DOHH2 (cell line): ENCODE measurements around the gene ADAMTS16.

Source experiments
- H3F3A ChIP-seq: fragments of 200-600 bp; sonication (generic), shearing (Covaris generic); 2 replicates; pipeline ENCODE4 v1.6.0; 2016; ENCODE audit warnings: antibody characterized with exemption, mild to moderate bottlenecking; ENCODE audit not compliant: control insufficient read depth, insufficient read depth
- H3K27ac ChIP-seq: fragments of 200-600 bp; sonication (generic); 2 replicates; pipeline ENCODE4 v1.5.1; 2014; ENCODE audit warnings: low read depth, mild to moderate bottlenecking, low read length, moderate library complexity
- H3K27me3 ChIP-seq: fragments of 200-600 bp; sonication (generic); 2 replicates; pipeline ENCODE4 v1.6.1; 2014; ENCODE audit warnings: mild to moderate bottlenecking, low read length, mixed read lengths; ENCODE audit not compliant: control insufficient read depth
- H3K36me3 ChIP-seq: fragments of 200-600 bp; sonication (generic); 2 replicates; pipeline ENCODE4 v1.6.1; 2014; ENCODE audit warnings: mild to moderate bottlenecking, low read length, moderate library complexity, mixed read lengths; ENCODE audit not compliant: control insufficient read depth
- H3K4me1 ChIP-seq: fragments of 200-600 bp; sonication (generic); 2 replicates; pipeline ENCODE4 v1.6.1; 2014; ENCODE audit warnings: mild to moderate bottlenecking, low read length, mixed read lengths; ENCODE audit not compliant: control insufficient read depth
- H3K4me2 ChIP-seq: fragments of 200-600 bp; sonication (generic); 2 replicates; pipeline ENCODE4 v1.6.0; 2014; ENCODE audit warnings: mild to moderate bottlenecking, low read length, moderate library complexity
- H3K4me3 ChIP-seq: fragments of 200-600 bp; sonication (generic); 2 replicates; pipeline ENCODE4 v1.5.1; 2014; ENCODE audit warnings: mild to moderate bottlenecking, low read length, mixed read lengths
- H3K79me2 ChIP-seq: fragments of 200-600 bp; sonication (generic); 2 replicates; pipeline ENCODE4 v1.6.1; 2014; ENCODE audit warnings: mild to moderate bottlenecking, low read length, mixed read lengths; ENCODE audit not compliant: control insufficient read depth
- H3K9me2 ChIP-seq: fragments of 200-600 bp; sonication (generic); replicated peaks from 2 replicates; pipeline ENCODE4 v1.6.1; 2014; ENCODE audit warnings: mild to moderate bottlenecking, low read length, mixed read lengths; ENCODE audit not compliant: control insufficient read depth
- H3K9me3 ChIP-seq: fragments of 200-600 bp; sonication (generic); 2 replicates; pipeline ENCODE4 v1.6.1; 2014; ENCODE audit warnings: antibody characterized with exemption, low read length, mixed read lengths; ENCODE audit not compliant: control insufficient read depth, insufficient read depth
- H4K20me1 ChIP-seq: fragments of 200-600 bp; sonication (generic); 2 replicates; pipeline ENCODE4 v1.6.0; 2014; ENCODE audit warnings: low read depth, mild to moderate bottlenecking, antibody characterized with exemption, low read length, moderate library complexity; ENCODE audit not compliant: control insufficient read depth, insufficient read depth
- EZH2phosphoT487 ChIP-seq: fragments of 200-600 bp; sonication (generic); IDR thresholded peaks from 2 replicates; pipeline ENCODE4 v1.6.1; 2017; ENCODE audit warnings: borderline replicate concordance, mild to moderate bottlenecking, antibody characterized with exemption, low read length, moderate library complexity, mixed read lengths
- TF ChIP-seq, protein P1 (sequence below): fragments of 200-600 bp; sonication (generic); IDR thresholded peaks from one replicate; pipeline ENCODE4 v1.5.1; 2014; ENCODE audit warnings: antibody characterized with exemption, mild to moderate bottlenecking, low read depth, low read length; ENCODE audit not compliant: poor library complexity, severe bottlenecking

The ADAMTS16 gene

DNA sequence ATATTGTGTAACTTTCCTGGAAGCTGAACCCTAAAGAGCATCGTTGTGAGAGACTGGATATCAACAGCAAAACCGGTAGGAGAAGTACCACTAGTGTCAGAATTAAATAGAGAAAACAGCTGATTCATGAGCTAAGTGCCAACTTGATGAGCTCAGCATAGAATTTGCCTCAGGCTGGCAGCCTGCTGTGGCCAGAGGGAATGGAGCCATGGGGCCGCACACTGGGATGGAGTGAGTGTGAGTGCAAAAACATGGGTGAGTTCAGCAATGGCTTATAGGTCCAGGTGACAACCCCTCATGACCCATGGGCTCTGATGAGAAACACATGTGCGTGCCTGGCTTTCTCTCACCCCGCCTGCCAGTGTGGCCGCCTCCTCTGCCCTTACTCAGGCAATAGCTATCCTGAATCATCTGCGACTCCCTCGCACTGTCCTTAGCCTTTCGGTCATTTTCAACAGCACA lies 25.4 kb downstream of the ADAMTS16 start:
- no peaks in the 10 kb centered on the region for H3F3A ChIP-seq
- H3K36me3 ChIP-seq, result no peaks in the 10 kb centered on the region
- TF ChIP-seq, protein P1, sequence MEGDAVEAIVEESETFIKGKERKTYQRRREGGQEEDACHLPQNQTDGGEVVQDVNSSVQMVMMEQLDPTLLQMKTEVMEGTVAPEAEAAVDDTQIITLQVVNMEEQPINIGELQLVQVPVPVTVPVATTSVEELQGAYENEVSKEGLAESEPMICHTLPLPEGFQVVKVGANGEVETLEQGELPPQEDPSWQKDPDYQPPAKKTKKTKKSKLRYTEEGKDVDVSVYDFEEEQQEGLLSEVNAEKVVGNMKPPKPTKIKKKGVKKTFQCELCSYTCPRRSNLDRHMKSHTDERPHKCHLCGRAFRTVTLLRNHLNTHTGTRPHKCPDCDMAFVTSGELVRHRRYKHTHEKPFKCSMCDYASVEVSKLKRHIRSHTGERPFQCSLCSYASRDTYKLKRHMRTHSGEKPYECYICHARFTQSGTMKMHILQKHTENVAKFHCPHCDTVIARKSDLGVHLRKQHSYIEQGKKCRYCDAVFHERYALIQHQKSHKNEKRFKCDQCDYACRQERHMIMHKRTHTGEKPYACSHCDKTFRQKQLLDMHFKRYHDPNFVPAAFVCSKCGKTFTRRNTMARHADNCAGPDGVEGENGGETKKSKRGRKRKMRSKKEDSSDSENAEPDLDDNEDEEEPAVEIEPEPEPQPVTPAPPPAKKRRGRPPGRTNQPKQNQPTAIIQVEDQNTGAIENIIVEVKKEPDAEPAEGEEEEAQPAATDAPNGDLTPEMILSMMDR, result no peak
- TF ChIP-seq EZH2phosphoT487, result no peak
- no peaks in the 10 kb centered on the region for H3K79me2 ChIP-seq
- no peaks in the 10 kb centered on the region for H3K27me3 ChIP-seq
- no peaks in the 10 kb centered on the region for H3K4me1 ChIP-seq
- no peaks in the 10 kb centered on the region for H3K9me3 ChIP-seq
- H3K27ac ChIP-seq, result no peak overlapping the region
- no peak overlapping the region for H3K4me3 ChIP-seq
- H3K4me2 ChIP-seq, result no peak overlapping the region
- no peaks in the 10 kb centered on the region for H4K20me1 ChIP-seq
- no peaks in the 10 kb centered on the region for H3K9me2 ChIP-seq

DNA sequence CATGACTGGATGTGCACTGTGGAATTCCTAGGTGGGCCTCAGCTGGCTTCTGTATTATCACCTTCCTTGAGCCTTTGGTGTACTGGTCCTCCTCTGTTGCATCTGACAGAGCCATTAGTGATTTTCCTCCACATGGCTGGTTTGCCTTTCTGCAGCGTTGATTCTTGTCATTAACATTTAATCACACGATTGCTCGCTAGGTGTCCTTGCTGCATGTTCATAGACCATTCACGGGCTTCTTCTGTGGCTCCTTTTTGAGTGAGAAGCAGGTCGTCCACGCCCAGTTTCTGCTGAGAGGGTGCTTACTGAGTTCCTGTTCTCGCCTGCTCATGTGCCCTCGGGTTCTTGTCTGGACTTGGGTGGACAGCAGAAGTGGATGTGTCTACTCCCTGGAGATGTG lies 29.3 kb downstream of the ADAMTS16 start:
- Histone ChIP-seq H3K4me3 (no peak overlapping the region), H3K79me2 (no peaks in the 10 kb centered on the region), H3K4me1 (no peaks in the 10 kb centered on the region), H3K27ac (no peak overlapping the region), H3K9me3 (no peaks in the 10 kb centered on the region), H4K20me1 (no peaks in the 10 kb centered on the region), H3K9me2 (no peaks in the 10 kb centered on the region), H3K36me3 (no peaks in the 10 kb centered on the region), H3K27me3 (no peaks in the 10 kb centered on the region), H3F3A (no peaks in the 10 kb centered on the region), H3K4me2 (no peak overlapping the region)
- TF ChIP-seq EZH2phosphoT487, result no peak
- TF ChIP-seq, protein P1, result no peak

DNA sequence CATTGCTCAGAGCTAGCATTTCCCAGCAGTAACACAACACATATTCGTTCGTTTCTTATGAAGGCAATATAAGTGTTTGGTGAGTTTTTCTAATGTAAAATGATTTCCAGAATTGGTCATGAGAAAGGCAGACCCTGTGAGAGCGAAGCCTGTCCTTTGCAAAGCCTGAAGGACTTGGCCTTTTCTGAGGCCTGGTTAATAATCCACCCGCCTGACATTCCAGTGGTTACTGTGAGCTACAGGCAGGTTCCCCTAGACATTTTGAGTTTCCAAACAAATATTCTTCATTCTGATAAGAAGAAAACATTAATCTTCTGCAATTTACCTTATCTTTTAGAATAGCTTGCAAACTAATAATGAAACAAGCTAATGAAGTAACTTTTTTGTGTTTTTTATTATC lies 38.0 kb downstream of the ADAMTS16 start:
- Histone ChIP-seq H3K9me3 (no peaks in the 10 kb centered on the region), H3K9me2 (no peaks in the 10 kb centered on the region), H3K27ac (no peak overlapping the region), H3K4me2 (no peak overlapping the region), H4K20me1 (no peaks in the 10 kb centered on the region), H3F3A (no peaks in the 10 kb centered on the region), H3K4me3 (no peak overlapping the region), H3K4me1 (no peaks in the 10 kb centered on the region), H3K79me2 (no peaks in the 10 kb centered on the region), H3K36me3 (no peaks in the 10 kb centered on the region), H3K27me3 (no peaks in the 10 kb centered on the region)
- no peak for TF ChIP-seq EZH2phosphoT487
- TF ChIP-seq, protein P1, result no peak
